ENCODE measurements around the gene NUAK1.

DNA sequence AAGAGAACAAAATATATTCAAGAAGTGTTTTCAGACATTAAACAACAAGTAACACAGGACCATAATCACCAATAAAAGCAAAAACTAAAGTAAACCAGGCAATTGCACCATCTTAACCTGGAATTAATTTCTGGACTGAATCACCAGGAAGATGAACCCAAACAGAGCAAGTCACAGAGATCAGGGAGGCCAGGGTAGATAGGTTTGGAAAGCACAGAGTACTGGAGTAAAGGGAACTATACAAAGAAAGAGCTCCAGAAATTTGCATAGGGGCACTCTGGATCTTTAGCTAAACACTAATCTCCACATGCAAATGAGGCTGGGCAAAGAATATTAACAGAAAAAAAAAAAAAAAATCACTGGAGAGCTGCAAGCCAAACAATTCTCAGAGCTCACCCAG is 84.7 kb downstream of the NUAK1 start:
- TF ChIP-seq, protein P1, sequence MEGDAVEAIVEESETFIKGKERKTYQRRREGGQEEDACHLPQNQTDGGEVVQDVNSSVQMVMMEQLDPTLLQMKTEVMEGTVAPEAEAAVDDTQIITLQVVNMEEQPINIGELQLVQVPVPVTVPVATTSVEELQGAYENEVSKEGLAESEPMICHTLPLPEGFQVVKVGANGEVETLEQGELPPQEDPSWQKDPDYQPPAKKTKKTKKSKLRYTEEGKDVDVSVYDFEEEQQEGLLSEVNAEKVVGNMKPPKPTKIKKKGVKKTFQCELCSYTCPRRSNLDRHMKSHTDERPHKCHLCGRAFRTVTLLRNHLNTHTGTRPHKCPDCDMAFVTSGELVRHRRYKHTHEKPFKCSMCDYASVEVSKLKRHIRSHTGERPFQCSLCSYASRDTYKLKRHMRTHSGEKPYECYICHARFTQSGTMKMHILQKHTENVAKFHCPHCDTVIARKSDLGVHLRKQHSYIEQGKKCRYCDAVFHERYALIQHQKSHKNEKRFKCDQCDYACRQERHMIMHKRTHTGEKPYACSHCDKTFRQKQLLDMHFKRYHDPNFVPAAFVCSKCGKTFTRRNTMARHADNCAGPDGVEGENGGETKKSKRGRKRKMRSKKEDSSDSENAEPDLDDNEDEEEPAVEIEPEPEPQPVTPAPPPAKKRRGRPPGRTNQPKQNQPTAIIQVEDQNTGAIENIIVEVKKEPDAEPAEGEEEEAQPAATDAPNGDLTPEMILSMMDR (conservative IDR thresholded peaks at IDR 0.05): no peak
- TF ChIP-seq ZFX (IDR thresholded peaks at IDR 0.05): no peak

Data from C4-2B (cell line).